Loucy (cell line): ENCODE data around the gene WDR7.
A peak's percentile ranks its signal among the peaks of the same experiment; 100 is the strongest.

Experiments used
- H2AFZ ChIP-seq: fragments of 200-600 bp; sonication (generic); 2 replicates; pipeline ENCODE4 v1.6.0; 2016; ENCODE audit warnings: antibody characterized with exemption, mild to moderate bottlenecking, low read length, moderate library complexity
- H3F3A ChIP-seq: fragments of 200-600 bp; 2 replicates; pipeline ENCODE4 v1.6.0; 2016; ENCODE audit warnings: antibody characterized with exemption, low read depth, mild to moderate bottlenecking
- H3K27me3 ChIP-seq: fragments of 200-600 bp; sonication (generic); 2 replicates; pipeline ENCODE4 v1.6.1; 2014; ENCODE audit warnings: low read length, mild to moderate bottlenecking; ENCODE audit not compliant: insufficient read depth, poor library complexity, severe bottlenecking
- H3K36me3 ChIP-seq: fragments of 200-600 bp; sonication (generic); 2 replicates; pipeline ENCODE4 v1.6.1; 2016; ENCODE audit warnings: low read length; ENCODE audit not compliant: insufficient read depth
- H3K4me1 ChIP-seq: fragments of 200-600 bp; sonication (generic); 2 replicates; pipeline ENCODE4 v1.5.1; 2014; ENCODE audit warnings: low read length, mild to moderate bottlenecking; ENCODE audit not compliant: insufficient read depth, poor library complexity, severe bottlenecking
- H3K4me2 ChIP-seq: fragments of 200-600 bp; sonication (generic); 2 replicates; pipeline ENCODE4 v1.6.0; 2014; ENCODE audit warnings: antibody characterized with exemption, low read length, low read depth, mild to moderate bottlenecking; ENCODE audit not compliant: poor library complexity, severe bottlenecking
- H3K4me3 ChIP-seq: fragments of 200-600 bp; sonication (generic); 2 replicates; pipeline ENCODE4 v1.5.1; 2014; ENCODE audit warnings: low read length, mild to moderate bottlenecking, mixed read lengths; ENCODE audit not compliant: poor library complexity, severe bottlenecking
- H3K79me2 ChIP-seq: fragments of 200-600 bp; sonication (generic); 2 replicates; pipeline ENCODE4 v1.6.1; 2014; ENCODE audit warnings: low read length; ENCODE audit not compliant: insufficient read depth
- H3K9ac ChIP-seq: fragments of 200-600 bp; sonication (generic); 2 replicates; pipeline ENCODE4 v1.6.0; 2014; ENCODE audit warnings: mild to moderate bottlenecking, low read depth, low read length, moderate library complexity; ENCODE audit not compliant: poor library complexity, severe bottlenecking
- H3K9me2 ChIP-seq: fragments of 200-600 bp; sonication (generic); replicated peaks from 2 replicates; pipeline ENCODE4 v1.6.1; 2016; ENCODE audit warnings: low read depth, low read length, mixed read lengths
- H3K9me3 ChIP-seq: fragments of 200-600 bp; sonication (generic); 2 replicates; pipeline ENCODE4 v1.6.1; 2014; ENCODE audit warnings: mild to moderate bottlenecking, antibody characterized with exemption, low read length, low read depth; ENCODE audit not compliant: insufficient read depth
- H4K20me1 ChIP-seq: fragments of 200-600 bp; sonication (generic); 2 replicates; pipeline ENCODE4 v1.6.0; 2014; ENCODE audit warnings: antibody characterized with exemption, low read length, mild to moderate bottlenecking; ENCODE audit not compliant: insufficient read depth, poor library complexity, severe bottlenecking
- EZH2phosphoT487 ChIP-seq: fragments of 200-600 bp; IDR thresholded peaks from 2 replicates; pipeline ENCODE4 v1.6.1; 2018; ENCODE audit warnings: antibody characterized with exemption, mild to moderate bottlenecking, moderate library complexity, borderline replicate concordance
- TF ChIP-seq, protein P1 (sequence below): fragments of 200-600 bp; sonication (generic); conservative IDR thresholded peaks from 2 replicates; pipeline ENCODE4 v1.5.1; 2014; ENCODE audit warnings: mild to moderate bottlenecking, antibody characterized with exemption, low read length

The WDR7 gene

DNA sequence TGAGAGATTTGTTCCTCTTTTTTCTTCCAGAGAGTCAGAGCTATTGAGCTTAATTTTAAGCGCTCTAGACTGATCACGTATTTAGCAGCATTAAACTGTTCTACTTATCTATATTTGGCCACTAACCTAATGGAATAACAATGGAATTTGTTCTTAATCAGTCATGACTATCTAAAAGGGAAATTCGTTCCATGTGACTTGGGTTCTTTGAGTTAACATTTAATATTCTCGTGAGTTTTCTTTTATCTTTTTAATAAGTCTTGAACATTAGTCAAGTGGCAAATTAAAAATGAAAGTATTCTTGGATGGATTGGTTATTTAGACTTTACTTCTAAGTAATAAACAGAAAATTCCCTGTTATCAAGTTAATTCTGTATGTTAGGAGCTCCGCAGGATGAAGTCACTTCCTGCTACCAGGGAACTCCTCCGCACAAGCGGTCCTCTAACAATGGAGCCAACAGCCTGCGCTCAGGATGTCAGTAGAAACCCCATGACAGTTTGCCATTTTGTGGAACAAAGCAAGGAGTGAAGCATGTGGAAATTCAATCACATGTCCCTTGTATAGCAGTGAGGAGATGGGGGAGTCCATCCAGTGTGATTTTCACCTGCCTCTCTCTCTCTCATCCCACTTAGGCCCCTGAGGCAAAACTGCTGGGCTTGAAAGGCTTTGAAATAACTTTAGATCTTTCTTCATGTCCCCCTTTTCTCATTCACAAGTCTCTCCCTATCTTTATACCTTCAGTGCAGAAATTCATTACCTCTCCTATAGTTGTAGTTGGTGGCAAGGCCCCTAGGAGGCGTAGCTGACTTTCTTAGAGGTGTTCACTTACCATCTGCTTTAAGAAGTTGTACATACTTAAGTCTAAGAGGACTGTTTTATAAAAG, 138.1 kb downstream of the WDR7 start:
- Histone ChIP-seq H3K9me2 (no peaks in the 10 kb centered on the region), H4K20me1 (no peaks in the 10 kb centered on the region), H3K4me2 (no peak overlapping the region), H3K79me2 (no peaks in the 10 kb centered on the region), H3K9me3 (no peaks in the 10 kb centered on the region), H3K4me1 (no peaks in the 10 kb centered on the region), H3K9ac (no peak overlapping the region), H3F3A (no peaks in the 10 kb centered on the region), H3K36me3 (no peaks in the 10 kb centered on the region), H3K27me3 (no peaks in the 10 kb centered on the region), H2AFZ (no peak overlapping the region), H3K4me3 (no peak overlapping the region)
- TF ChIP-seq, protein P1, sequence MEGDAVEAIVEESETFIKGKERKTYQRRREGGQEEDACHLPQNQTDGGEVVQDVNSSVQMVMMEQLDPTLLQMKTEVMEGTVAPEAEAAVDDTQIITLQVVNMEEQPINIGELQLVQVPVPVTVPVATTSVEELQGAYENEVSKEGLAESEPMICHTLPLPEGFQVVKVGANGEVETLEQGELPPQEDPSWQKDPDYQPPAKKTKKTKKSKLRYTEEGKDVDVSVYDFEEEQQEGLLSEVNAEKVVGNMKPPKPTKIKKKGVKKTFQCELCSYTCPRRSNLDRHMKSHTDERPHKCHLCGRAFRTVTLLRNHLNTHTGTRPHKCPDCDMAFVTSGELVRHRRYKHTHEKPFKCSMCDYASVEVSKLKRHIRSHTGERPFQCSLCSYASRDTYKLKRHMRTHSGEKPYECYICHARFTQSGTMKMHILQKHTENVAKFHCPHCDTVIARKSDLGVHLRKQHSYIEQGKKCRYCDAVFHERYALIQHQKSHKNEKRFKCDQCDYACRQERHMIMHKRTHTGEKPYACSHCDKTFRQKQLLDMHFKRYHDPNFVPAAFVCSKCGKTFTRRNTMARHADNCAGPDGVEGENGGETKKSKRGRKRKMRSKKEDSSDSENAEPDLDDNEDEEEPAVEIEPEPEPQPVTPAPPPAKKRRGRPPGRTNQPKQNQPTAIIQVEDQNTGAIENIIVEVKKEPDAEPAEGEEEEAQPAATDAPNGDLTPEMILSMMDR = peak; percentile 87
- TF ChIP-seq EZH2phosphoT487 = no peak

DNA sequence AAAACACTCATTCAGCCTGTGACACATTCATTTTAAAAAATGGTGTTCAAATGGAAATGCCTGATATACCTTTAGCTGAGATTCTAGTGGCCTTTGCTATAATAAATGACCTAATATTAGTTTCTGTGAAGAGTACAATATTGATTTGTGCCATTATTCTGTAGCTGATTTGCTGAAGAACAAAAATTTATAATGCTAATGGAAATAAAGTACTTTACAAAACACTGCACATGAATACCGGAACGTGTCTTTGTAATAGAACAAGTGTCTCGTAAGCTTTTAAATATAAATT, 138.7 kb downstream of the WDR7 start:
- no peak overlapping the region for H3K4me3 ChIP-seq
- no peaks in the 10 kb centered on the region for H3K79me2 ChIP-seq
- H3K9me3 ChIP-seq = no peaks in the 10 kb centered on the region
- TF ChIP-seq, protein P1 = peak; percentile 7; the same call in 1 of the 2 replicates
- TF ChIP-seq EZH2phosphoT487 = no peak
- no peak overlapping the region for H3K9ac ChIP-seq
- no peaks in the 10 kb centered on the region for H3K9me2 ChIP-seq
- no peaks in the 10 kb centered on the region for H3F3A ChIP-seq
- H3K4me1 ChIP-seq = no peaks in the 10 kb centered on the region
- no peaks in the 10 kb centered on the region for H4K20me1 ChIP-seq
- H3K27me3 ChIP-seq = no peaks in the 10 kb centered on the region
- no peak overlapping the region for H3K4me2 ChIP-seq
- no peak overlapping the region for H2AFZ ChIP-seq
- H3K36me3 ChIP-seq = no peaks in the 10 kb centered on the region

DNA sequence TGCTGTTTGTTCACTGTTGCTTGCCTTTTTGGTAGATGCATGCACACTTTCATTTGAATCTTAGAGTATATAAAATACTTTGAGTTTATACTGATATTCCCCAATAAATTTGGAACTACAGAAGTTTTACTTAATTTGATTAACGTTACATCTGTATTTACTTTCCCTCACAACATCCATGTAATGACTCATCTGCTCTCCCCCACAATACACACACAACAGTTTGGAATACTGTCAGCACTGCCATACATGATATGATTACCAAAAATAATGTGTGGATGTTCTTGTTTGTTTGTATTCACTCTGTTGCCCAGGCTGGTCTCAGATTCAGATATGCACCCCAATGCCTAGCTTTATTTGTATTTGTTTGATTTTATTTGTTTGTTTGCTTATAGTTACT, 144.2 kb downstream of the WDR7 start:
- no peak for TF ChIP-seq EZH2phosphoT487
- TF ChIP-seq, protein P1 = no peak
- Histone ChIP-seq H3K36me3 (no peaks in the 10 kb centered on the region), H3K9me3 (no peaks in the 10 kb centered on the region), H3K4me3 (no peak overlapping the region), H3K27me3 (no peaks in the 10 kb centered on the region), H3K79me2 (no peaks in the 10 kb centered on the region), H4K20me1 (no peaks in the 10 kb centered on the region), H2AFZ (no peak overlapping the region), H3K4me1 (peaks cover 9% of the 10 kb centered on the region), H3K9ac (no peak overlapping the region), H3K9me2 (no peaks in the 10 kb centered on the region), H3K4me2 (no peak overlapping the region), H3F3A (no peaks in the 10 kb centered on the region)
